GM12873 (cell line): Measurements from ENCODE around the gene ACER1.

Experiments
- TF ChIP-seq, protein P1 (sequence below): IDR thresholded peaks from 2 replicates; pipeline ENCODE4 v1.5.1; 2012; ENCODE audit warnings: low read depth, mild to moderate bottlenecking, moderate library complexity, low read length, control low read depth; ENCODE audit not compliant: insufficient read depth; ENCODE audit errors: missing control alignments

ACER1 gene

DNA sequence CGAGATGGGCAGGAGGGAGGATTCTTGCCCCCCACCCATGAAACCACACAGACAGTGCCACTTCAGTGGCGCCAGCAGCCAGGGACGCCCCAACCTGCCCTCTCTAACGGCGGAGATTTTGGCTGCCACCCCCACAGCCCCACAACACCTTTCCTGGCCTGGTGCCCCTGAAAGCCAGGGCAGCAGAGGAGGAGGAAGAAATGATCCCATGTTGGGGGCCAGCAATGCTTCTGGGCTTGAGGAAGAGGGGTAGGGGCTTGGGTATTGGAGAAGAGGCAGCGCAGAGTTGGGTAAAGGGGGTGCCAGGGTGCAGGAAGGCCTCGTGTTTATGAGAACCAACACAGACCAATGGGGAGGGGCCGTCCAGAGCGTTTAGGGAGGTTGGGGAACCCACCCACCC, 55.4 kb downstream of the ACER1 start:
- TF ChIP-seq, protein P1, sequence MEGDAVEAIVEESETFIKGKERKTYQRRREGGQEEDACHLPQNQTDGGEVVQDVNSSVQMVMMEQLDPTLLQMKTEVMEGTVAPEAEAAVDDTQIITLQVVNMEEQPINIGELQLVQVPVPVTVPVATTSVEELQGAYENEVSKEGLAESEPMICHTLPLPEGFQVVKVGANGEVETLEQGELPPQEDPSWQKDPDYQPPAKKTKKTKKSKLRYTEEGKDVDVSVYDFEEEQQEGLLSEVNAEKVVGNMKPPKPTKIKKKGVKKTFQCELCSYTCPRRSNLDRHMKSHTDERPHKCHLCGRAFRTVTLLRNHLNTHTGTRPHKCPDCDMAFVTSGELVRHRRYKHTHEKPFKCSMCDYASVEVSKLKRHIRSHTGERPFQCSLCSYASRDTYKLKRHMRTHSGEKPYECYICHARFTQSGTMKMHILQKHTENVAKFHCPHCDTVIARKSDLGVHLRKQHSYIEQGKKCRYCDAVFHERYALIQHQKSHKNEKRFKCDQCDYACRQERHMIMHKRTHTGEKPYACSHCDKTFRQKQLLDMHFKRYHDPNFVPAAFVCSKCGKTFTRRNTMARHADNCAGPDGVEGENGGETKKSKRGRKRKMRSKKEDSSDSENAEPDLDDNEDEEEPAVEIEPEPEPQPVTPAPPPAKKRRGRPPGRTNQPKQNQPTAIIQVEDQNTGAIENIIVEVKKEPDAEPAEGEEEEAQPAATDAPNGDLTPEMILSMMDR: no peak

DNA sequence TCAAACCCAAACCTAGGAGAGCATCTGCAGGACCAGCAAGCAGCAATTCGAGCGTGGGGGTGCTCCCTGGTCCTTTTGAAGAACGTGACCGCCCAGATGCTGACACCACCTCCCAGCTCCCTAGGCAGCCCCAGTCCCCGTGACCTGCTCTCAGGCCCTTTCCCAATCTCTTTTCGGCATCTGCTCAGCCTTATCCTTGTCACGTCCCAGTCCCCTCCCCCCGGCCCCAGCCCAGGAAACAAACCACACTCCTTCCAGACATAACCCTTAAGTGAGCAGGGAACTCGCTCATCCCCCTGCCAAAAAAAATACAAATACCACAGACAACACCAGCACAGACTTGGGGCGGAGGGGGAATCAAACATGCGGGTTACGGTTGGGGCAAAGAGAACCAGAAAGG, 57.0 kb downstream of the ACER1 start:
- TF ChIP-seq, protein P1: no peak

DNA sequence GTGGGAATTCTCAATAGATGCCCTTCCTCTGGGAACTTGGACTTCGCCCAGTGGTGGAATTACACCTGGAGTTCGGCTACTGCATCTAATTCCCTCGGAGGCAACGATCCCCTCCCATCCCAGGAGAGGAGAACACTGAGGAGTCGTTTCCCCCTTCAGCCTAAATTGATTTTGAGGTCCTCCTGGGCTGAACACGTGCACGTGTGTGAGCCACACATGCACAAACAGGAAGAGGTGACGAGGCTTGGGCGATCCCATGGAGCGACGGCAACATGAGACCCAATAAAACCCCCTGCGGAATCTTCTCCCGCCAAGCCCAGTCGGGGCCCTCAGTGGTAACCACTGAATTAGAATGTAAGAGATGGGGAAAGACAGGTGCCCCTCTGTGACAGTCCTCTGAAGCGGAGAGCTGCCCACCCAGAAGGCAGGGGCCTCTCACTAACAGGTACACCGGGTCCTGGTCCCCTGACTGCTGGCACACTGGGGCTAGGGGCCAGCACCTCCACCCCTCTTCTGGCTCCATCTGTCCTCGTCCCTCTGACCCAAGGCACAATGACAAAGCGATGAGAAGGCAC, 58.2 kb downstream of the ACER1 start:
- TF ChIP-seq, protein P1: no peak

DNA sequence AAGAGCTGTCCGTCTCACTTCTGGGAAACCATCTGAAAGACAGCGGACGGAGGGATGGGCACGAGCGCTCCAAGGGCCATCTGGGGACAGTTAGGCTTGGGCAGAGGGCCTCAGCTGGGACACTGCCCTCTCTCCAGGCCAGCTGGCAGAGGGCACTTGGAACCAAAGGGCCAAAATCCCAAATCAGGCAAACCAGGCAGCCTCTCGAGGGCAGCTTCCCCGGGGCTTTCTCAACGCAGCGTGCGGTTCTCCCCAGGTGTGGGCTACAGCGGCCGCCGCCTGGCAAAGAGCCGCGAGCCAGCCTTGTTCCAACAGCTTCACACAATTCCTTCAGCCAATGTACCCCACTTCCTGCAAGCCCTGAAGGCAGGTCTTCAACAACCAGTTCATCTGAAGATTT, 58.7 kb downstream of the ACER1 start:
- TF ChIP-seq, protein P1: no peak

DNA sequence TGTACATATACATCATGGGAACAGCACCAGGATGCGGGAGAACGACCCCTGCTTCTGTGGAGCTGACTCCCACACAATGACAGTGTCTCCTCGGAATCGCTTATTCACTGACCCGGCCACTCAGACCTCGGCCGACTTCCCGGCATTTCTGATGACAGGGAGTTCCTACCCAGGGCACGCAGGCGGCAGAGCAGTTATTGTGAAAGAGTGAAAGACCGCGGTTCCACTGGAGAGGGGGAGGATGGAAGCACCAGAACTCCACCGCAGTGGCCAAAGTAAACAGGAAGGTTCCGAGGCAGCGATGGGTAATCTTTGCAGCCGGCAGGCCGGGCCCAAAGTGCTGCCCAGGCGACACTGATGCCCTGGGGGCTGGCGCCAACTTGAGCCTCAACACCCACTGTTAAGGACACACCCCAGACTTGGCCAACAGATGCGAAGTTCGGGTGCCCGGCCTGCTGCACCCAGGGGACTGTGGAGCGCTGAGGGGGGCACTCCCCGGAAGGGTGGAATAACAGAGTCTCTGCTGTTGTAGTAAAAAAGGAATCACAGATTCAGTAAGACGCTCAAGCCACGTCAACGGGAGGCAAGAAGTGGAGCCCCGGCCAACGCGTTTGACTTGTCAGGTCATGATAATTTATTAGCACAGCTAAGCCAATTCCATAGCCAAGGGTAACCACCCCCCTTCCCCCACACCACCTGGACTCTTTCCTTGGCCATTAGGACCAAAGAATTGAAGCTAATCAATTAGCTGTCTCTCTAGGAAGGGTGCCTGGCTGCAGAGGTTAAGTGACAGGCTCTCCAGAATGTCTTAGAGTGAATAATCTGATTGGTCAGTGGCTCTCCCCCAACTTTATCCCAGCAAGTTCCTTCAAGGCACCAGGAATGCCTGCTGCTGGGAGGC, 59.5 kb downstream of the ACER1 start:
- TF ChIP-seq, protein P1: no peak

DNA sequence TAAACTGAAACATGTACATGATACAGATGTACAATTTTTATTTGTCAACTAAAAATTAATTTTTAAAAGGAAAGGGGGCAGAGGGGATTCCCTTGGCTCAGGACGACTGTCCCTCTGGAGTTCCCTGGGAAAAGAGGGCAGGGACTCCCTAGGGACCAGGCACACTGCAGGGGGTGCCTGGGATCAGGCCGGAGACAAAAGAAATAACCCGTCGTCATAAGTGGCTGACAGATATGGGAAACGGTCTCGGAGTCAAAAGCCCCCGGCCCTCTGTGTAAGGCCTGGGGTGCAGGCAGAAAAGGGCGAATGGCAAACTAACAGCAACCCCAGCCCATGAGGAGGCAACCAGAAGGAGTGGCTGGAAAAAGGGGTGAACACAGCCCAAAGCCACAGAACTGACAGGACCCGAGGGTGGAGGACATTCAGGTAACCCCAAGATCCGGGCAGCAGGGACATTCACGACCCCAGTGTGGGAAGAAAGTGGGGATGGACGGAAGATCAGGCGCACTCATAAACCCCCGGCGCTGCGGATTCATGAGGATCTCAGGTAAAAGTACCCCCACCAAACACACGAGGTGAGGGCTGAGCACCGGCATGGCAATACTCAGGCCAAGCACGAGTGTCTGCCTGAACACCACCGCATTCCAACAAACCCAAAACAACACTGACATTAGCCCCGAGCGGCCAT, 60.4 kb downstream of the ACER1 start:
- TF ChIP-seq, protein P1: no peak

DNA sequence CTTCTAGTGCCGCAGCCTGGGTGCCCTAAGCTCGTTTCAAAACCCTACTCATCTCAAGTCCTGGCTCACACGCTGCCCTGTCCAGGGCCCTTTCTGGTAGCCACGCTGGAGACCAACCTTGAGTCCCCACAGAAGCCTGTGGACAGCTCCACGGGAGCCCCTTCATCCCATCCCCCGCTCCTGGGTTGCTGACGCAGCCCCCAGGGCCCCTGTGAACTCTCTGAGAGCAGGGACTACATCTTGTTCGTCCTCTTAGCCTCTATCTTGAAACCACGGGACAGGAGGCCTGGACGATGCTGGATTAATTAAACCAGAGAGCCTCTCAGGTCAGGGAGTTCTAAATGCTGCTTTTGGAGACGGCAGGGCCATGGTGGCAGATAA, 61.0 kb downstream of the ACER1 start:
- TF ChIP-seq, protein P1: no peak
